Tibial artery (tissue), 4 donors: ENCODE results near the gene WDR7.

Source experiments
- DNase-seq, 2 donors: peaks; one replicate each; pipeline ENCODE4 v3.0.0-alpha.2; 2019
- H3K27ac ChIP-seq, 2 donors: fragments of 200-600 bp; sonication (generic) in 1 of 2; 1 replicate in 1 of 2; 2 replicates in 1 of 2; pipeline ENCODE4 v1.5.1; 2018 to 2019; ENCODE audit warnings: mild to moderate bottlenecking in 1 of 2
- H3K27me3 ChIP-seq, 2 donors: fragments of 200-600 bp; sonication (generic) in 1 of 2; one replicate each; pipeline versions ENCODE4 v1.5.1 to v1.6.0; 2016 to 2019
- H3K36me3 ChIP-seq, 3 donors: fragments of 200-600 bp; sonication (generic) in 2 of 3; one replicate each; pipeline ENCODE4 v1.5.1; 2016 to 2019; ENCODE audit warnings: mild to moderate bottlenecking in 2 of 3
- H3K4me1 ChIP-seq, 4 donors: fragments of 200-600 bp; sonication (generic) in 2 of 4; 1 replicate in 3 of 4; 2 replicates in 1 of 4; pipeline ENCODE4 v1.5.1; 2016 to 2019
- H3K4me3 ChIP-seq, 2 donors: fragments of 200-600 bp; sonication (generic) in 1 of 2; 1 replicate in 1 of 2; 2 replicates in 1 of 2; pipeline ENCODE4 v1.5.1; 2018 to 2019; ENCODE audit warnings: mild to moderate bottlenecking in 2 of 2
- H3K9me3 ChIP-seq, 3 donors: fragments of 200-600 bp; sonication (generic) in 1 of 3; one replicate each; pipeline ENCODE4 v1.5.1; 2016 to 2019
- CTCF ChIP-seq, 2 experiments: fragments of 200-600 bp in 1 of 2; fragments of 450-650 bp in 1 of 2; IDR thresholded peaks; one replicate each; pipeline ENCODE4 v1.5.1; 2017 to 2019; ENCODE audit warnings: antibody characterized with exemption in 2 of 2, mild to moderate bottlenecking in 1 of 2, moderate library complexity in 1 of 2
- intact Hi-C: fragments of 100-400 bp; cut with DNase I; formaldehyde crosslinking; loops from one replicate; pipeline ENCODE4 v1.15.0; 2023; ENCODE audit warnings: low total_unique reads

WDR7 gene

GRCh38 chr18:56937874-56938430, 286.8 kb downstream of the WDR7 start:
- no peaks in the 10 kb centered on the region for H3K9me3 ChIP-seq
- no peaks in the 10 kb centered on the region for H3K4me1 ChIP-seq
- peaks cover 14 to 19% (median 15%) of the 10 kb centered on the region in 3 donors for H3K36me3 ChIP-seq
- H3K27me3 ChIP-seq: no peaks in the 10 kb centered on the region
- H3K27ac ChIP-seq: no peak overlapping the region
- no peak overlapping the region for H3K4me3 ChIP-seq
- no peak for TF ChIP-seq CTCF (IDR thresholded peaks at IDR 0.05)
- intact Hi-C loops: no loop called here
- DNase-seq: no peak

DNA sequence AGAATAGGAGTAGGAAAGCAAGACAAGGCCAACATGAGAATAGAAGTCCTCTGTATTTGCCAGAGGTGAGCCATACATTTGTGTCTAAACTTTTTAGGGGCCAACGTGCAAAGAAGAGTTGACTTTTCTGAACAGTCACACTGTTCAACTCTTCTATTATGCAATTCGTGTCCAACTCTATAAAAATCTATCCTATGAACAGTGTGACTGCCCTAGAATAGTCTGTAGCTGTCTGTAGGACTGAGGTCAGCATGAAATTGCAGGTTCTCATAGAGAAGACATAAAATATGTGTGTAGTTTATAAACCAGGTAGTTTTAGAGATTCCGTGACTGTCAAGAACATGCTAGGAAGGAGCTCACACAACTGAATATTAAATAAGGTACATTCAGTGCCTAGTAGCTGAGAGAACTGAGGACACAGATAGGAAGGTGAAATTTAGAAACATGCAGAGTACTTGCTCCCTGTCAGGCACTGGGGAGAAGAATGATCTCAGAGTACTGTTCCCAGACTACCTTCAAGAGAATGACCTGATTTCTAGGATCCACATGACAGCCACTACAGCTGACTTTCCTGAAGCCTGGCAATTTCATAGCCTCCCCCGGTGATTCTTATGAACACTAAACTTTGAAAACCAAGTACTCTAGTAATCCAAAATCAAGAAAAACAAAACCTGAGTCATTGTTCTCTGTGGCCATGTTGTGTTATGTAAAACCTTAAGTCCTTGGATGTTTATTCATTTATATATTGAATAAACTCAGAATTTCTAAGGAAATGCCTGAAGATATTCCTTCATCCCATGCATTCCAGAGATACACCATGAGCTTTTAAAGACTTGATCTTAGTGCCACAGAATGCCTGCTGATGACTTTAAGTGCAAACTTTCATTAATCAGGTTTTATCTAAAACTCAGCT, 294.3 kb downstream of the WDR7 start:
- Histone ChIP-seq H3K36me3 (peaks cover 0 to 5% (median 0%) of the 10 kb centered on the region in 3 donors), H3K4me3 (no peak overlapping the region), H3K4me1 (no peaks in the 10 kb centered on the region), H3K27me3 (no peaks in the 10 kb centered on the region), H3K9me3 (no peaks in the 10 kb centered on the region), H3K27ac (no peak overlapping the region)
- DNase-seq: no peak
- intact Hi-C loops: no loop called here
- TF ChIP-seq CTCF (IDR thresholded peaks at IDR 0.05): no peak

- Histone ChIP-seq H3K4me3 (no peak overlapping the region), H3K36me3 (peaks cover 0 to 5% (median 0%) of the 10 kb centered on the region in 3 donors), H3K9me3 (no peaks in the 10 kb centered on the region), H3K27ac (no peak overlapping the region), H3K4me1 (no peaks in the 10 kb centered on the region), H3K27me3 (no peaks in the 10 kb centered on the region)
- intact Hi-C loops: no loop called here
- no peak for TF ChIP-seq CTCF (IDR thresholded peaks at IDR 0.05)
- no peak for DNase-seq
Observed at GRCh38 chr18:56947236-56947635, 296.1 kb downstream of the WDR7 start.

DNA sequence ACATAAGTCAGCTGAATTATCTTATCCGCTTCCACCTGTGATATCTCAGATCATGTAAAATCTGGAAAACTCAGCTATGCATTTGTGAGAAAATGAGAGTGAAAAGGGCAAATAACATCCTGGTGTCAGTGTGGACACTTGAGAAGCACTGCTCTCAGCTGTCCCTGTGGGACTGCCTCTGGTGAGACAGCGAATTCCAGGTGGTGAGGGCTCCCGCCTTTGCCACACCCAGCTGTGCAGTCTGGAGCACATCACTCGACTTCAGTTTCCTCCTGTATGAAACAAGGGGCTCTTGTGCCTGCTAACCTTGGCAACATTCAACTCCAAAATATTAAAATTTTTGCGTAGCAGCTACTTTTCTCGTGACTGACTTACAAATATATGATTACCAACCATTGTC, 300.9 kb downstream of the WDR7 start:
- H3K4me1 ChIP-seq: no peaks in the 10 kb centered on the region
- peaks cover 0 to 5% (median 0%) of the 10 kb centered on the region in 3 donors for H3K36me3 ChIP-seq
- no peak overlapping the region for H3K4me3 ChIP-seq
- H3K27me3 ChIP-seq: no peaks in the 10 kb centered on the region
- no peak for TF ChIP-seq CTCF (IDR thresholded peaks at IDR 0.05)
- no peak overlapping the region for H3K27ac ChIP-seq
- intact Hi-C loops: no loop called here
- no peak for DNase-seq
- no peaks in the 10 kb centered on the region for H3K9me3 ChIP-seq

GRCh38 chr18:56953428-56954198, 302.5 kb downstream of the WDR7 start:
- no peaks in the 10 kb centered on the region for H3K4me1 ChIP-seq
- no peak overlapping the region for H3K4me3 ChIP-seq
- no peak for DNase-seq
- no peak for TF ChIP-seq CTCF (IDR thresholded peaks at IDR 0.05)
- H3K36me3 ChIP-seq: no peaks in the 10 kb centered on the region
- intact Hi-C loops: no loop called here
- no peaks in the 10 kb centered on the region for H3K9me3 ChIP-seq
- no peaks in the 10 kb centered on the region for H3K27me3 ChIP-seq
- no peak overlapping the region for H3K27ac ChIP-seq
